T-helper 1 cell treated with Interleukin-12 subunit alpha and Interleukin-12 subunit beta and Interleukin-4 antibody, amounts not matched to agents 30 μg/mL and 1 μg/mL, for 36 hours (primary cell): Measurements from ENCODE around the gene CASK.

Experiments used
- H3K27ac Mint-ChIP-seq: one replicate; pipeline ENCODE4 v1.8.0; 2021; ENCODE audit warnings: mild to moderate bottlenecking, mixed read lengths
- H3K27me3 Mint-ChIP-seq: one replicate; pipeline ENCODE4 v1.8.0; 2021; ENCODE audit warnings: low read depth, mixed read lengths
- H3K36me3 Mint-ChIP-seq: one replicate; pipeline ENCODE4 v1.8.0; 2021; ENCODE audit warnings: low read depth, mixed read lengths
- H3K4me1 Mint-ChIP-seq: one replicate; pipeline ENCODE4 v1.8.0; 2021; ENCODE audit warnings: low read depth, mixed read lengths
- H3K4me3 Mint-ChIP-seq: one replicate; pipeline ENCODE4 v1.8.0; 2021; ENCODE audit warnings: mild to moderate bottlenecking, moderate library complexity, mixed read lengths
- H3K9me3 Mint-ChIP-seq: one replicate; pipeline ENCODE4 v1.8.0; 2021; ENCODE audit warnings: mixed read lengths

Gene CASK

DNA sequence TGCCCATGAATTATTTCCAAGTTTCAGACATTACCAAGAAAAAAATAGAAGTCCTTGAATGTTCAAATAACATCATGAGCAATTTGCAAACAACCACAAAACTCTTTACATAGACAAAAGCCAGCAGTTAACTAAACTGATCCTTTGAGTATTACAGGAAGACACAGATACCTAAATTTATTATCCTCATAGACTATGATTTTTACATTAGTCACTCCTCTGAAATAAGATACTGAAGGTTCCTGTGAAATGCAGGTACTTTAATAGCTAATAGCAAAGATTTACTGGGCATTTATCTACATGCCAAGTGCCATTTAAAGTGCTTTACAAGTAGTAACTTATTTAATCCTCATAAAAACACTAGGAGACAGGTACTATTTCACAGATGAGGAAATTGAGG is 161.7 kb downstream of the CASK start:
- Mint-ChIP-seq H3K9me3 (no peaks in the 10 kb centered on the region), H3K4me3 (no peak overlapping the region), H3K27me3 (no peaks in the 10 kb centered on the region), H3K4me1 (peaks cover 10% of the 10 kb centered on the region), H3K27ac (no peak overlapping the region), H3K36me3 (no peaks in the 10 kb centered on the region)

DNA sequence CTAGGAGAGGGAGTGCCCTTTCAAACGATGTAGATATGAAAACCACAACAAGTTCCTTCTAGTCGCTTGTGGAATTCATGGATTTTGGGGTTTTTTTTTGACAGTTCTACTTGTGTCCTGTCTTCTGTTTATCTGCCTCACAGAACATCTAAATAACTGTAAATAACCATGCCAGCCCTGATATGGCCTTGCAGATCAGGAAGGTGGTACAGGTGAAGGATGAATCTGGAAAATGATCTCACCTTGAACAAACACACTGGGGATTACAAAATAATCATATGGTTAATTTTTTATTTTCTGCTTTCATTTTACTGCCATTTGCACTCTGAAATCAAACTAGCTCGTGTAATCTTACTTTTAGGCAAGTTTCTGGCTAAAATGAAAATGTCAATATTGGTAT is 162.2 kb downstream of the CASK start:
- no peaks in the 10 kb centered on the region for H3K27me3 Mint-ChIP-seq
- H3K9me3 Mint-ChIP-seq: no peaks in the 10 kb centered on the region
- no peak overlapping the region for H3K4me3 Mint-ChIP-seq
- no peaks in the 10 kb centered on the region for H3K36me3 Mint-ChIP-seq
- H3K27ac Mint-ChIP-seq: peak overlapping the region; percentile 76
- peaks cover 10% of the 10 kb centered on the region for H3K4me1 Mint-ChIP-seq

DNA sequence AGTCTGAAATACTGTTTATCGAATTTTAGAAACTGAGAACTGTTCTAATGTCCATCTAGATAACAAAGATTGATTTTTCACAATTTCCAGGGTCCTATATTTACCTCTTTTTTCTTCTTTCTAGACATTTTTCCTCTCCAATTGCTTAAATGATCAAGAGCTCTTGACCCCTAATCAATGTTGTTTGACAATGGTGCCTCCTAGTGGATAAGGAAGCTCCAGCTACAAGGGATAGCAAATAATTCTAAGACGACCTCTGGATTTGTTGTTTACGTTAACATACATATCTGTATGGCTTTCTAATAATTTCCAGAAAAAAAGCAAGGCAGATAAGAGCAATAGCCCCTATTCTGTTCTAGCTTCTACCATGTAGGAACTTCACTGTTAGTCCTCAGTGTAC is 163.5 kb downstream of the CASK start:
- Mint-ChIP-seq H3K4me1 (peaks cover 10% of the 10 kb centered on the region), H3K27ac (no peak overlapping the region), H3K9me3 (no peaks in the 10 kb centered on the region), H3K4me3 (no peak overlapping the region), H3K36me3 (no peaks in the 10 kb centered on the region), H3K27me3 (no peaks in the 10 kb centered on the region)

DNA sequence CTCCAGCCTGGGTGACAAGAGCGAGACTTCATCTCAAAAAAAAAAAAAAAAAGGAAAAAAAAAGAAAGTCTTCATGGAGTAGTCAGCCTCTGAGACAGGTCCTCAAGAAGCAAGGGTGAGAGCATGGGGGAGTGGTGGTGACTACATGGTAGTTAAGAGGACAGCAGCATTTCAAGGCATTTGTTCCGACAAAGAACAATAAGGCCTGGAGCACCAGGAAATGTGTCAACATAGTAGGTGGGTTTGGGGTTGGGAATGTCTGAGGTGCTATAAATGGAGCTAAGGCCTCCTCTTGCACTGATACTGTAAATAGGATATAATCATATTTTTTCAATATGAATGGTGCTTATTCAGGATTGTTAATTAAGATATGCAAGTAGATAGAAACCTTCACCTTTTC is 165.0 kb downstream of the CASK start:
- H3K27me3 Mint-ChIP-seq: no peaks in the 10 kb centered on the region
- H3K36me3 Mint-ChIP-seq: no peaks in the 10 kb centered on the region
- no peaks in the 10 kb centered on the region for H3K9me3 Mint-ChIP-seq
- H3K4me3 Mint-ChIP-seq: no peak overlapping the region
- peaks cover 10% of the 10 kb centered on the region for H3K4me1 Mint-ChIP-seq
- H3K27ac Mint-ChIP-seq: no peak overlapping the region

DNA sequence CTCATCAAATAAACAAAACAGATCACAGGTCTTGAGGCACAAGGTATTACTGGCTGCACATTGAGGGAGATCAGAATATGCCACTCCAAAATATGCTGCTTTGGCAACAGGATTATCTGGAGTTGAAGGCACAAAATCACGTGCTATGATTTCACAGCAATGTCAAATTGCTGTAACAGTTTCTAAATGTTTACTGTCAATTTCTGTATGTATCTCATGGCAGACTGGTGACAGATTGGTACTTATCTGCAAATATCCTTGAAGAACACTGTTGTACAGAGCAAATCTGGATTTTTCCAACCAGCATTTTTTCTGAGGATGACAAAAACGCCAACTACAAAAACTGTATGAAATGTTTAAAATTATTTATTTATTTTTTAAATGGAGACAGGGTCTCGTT is 172.6 kb downstream of the CASK start:
- Mint-ChIP-seq H3K4me1 (no peaks in the 10 kb centered on the region), H3K9me3 (no peaks in the 10 kb centered on the region), H3K27ac (no peak overlapping the region), H3K36me3 (no peaks in the 10 kb centered on the region), H3K4me3 (no peak overlapping the region), H3K27me3 (no peaks in the 10 kb centered on the region)

DNA sequence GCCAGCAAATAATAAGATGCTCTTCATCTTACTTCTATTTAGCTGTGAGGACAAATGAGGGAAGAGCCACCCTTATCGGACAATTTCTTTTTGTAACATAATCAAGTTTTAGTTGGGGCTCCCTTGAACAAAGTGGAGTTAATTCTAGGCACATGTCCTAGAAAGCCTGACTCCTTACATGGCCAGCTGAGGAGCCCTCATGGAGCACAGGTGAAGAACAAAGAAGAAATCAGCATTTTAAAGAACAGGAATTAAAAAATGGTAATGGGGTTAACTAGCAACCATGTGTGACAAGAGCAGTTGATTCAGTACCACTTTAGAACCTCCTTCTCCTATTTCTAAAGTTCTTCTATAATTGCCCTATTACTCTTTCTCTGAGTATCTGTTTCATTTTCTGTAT is 183.5 kb downstream of the CASK start:
- H3K27me3 Mint-ChIP-seq: no peaks in the 10 kb centered on the region
- H3K9me3 Mint-ChIP-seq: no peaks in the 10 kb centered on the region
- H3K36me3 Mint-ChIP-seq: peaks cover 9% of the 10 kb centered on the region
- H3K27ac Mint-ChIP-seq: no peak overlapping the region
- no peak overlapping the region for H3K4me3 Mint-ChIP-seq
- H3K4me1 Mint-ChIP-seq: peaks cover 22% of the 10 kb centered on the region

DNA sequence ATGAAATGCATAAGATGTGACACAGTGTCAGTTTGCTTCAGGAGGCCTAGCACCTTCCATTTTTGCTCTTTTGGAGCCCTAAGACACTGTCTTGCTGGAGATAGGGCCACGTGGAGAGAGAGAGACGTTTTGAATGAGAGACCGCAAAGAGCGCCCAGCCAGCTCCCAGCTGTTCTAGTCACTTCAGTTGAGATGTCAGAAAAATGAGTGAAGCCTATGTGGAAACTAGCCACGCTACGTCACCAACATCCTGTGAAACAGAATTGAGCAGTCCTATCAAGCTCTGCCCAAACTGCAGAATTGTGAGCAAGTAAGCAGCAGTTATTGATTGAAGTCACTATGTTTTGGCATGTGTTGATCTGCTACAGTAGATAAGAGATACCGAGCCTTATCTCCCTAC is 186.3 kb downstream of the CASK start:
- peak overlapping the region; percentile 51 for H3K27ac Mint-ChIP-seq
- H3K4me1 Mint-ChIP-seq: peaks cover 32% of the 10 kb centered on the region
- peaks cover 8% of the 10 kb centered on the region for H3K36me3 Mint-ChIP-seq
- H3K4me3 Mint-ChIP-seq: no peak overlapping the region
- H3K27me3 Mint-ChIP-seq: no peaks in the 10 kb centered on the region
- H3K9me3 Mint-ChIP-seq: no peaks in the 10 kb centered on the region

DNA sequence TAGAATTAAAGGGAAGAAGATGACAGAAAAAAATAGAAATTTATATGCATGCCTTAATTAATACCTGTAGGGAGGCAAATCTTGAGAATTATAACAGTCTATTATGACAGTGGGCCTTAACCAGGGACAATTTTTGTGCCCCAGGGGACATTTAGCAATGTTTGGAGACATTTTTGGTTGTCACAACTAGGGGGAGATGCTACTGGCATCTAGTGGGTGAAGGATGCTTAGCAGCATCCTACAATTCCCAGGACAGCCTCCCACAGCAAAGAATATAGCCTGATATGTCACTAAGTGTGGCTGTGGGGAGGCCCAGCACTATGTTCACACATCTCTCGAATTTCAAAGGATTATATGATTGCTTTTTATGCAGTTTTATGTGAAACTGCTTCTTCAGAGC is 188.8 kb downstream of the CASK start:
- peak overlapping the region; percentile 73 for H3K4me3 Mint-ChIP-seq
- H3K4me1 Mint-ChIP-seq: peaks cover 32% of the 10 kb centered on the region
- no peaks in the 10 kb centered on the region for H3K27me3 Mint-ChIP-seq
- peak overlapping the region; percentile 60 for H3K27ac Mint-ChIP-seq
- no peaks in the 10 kb centered on the region for H3K9me3 Mint-ChIP-seq
- peaks cover 12% of the 10 kb centered on the region for H3K36me3 Mint-ChIP-seq

DNA sequence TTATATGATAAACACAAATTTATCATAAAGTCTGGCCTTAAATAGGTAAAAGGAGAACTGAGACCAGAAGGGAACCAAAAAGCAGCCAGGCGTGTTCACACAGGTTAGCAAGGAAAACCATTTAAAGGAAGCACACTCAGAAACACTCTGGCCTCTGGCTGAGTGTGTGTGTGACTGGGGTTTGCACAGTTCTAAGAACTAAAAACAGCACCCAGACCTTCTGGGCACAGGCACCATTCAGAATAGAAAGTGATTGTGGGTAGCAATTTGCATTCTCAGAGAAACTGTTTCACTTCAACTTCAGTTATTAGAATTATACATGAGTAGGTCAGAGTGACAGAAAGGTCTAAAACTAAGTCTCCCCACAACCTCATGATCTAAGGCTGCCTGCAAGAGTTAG is 189.4 kb downstream of the CASK start:
- Mint-ChIP-seq H3K9me3 (no peaks in the 10 kb centered on the region), H3K27ac (peak overlapping the region; percentile 60), H3K36me3 (peaks cover 12% of the 10 kb centered on the region), H3K27me3 (no peaks in the 10 kb centered on the region), H3K4me1 (peaks cover 32% of the 10 kb centered on the region), H3K4me3 (peak overlapping the region; percentile 73)

DNA sequence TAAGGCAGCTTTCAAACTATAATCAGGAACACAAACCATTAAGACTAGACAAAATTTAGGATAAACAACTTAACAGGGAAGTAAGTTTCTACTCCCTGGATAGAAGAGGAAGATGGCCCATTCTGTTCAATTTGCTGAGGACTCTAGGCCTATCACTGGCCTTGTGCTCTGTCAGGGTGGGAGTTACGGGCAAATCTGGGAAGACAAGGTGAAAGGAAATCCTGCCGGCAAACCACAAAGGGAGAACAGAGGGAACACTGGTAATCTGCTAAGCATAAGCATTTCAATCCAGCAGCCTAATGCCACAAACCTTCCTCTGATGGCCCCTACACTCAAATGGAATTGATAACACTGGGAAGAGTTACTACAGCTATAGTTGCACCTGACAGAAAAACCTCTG is 191.1 kb downstream of the CASK start:
- H3K9me3 Mint-ChIP-seq: no peaks in the 10 kb centered on the region
- no peaks in the 10 kb centered on the region for H3K27me3 Mint-ChIP-seq
- H3K36me3 Mint-ChIP-seq: peaks cover 15% of the 10 kb centered on the region
- no peak overlapping the region for H3K27ac Mint-ChIP-seq
- H3K4me1 Mint-ChIP-seq: peaks cover 31% of the 10 kb centered on the region
- no peak overlapping the region for H3K4me3 Mint-ChIP-seq

DNA sequence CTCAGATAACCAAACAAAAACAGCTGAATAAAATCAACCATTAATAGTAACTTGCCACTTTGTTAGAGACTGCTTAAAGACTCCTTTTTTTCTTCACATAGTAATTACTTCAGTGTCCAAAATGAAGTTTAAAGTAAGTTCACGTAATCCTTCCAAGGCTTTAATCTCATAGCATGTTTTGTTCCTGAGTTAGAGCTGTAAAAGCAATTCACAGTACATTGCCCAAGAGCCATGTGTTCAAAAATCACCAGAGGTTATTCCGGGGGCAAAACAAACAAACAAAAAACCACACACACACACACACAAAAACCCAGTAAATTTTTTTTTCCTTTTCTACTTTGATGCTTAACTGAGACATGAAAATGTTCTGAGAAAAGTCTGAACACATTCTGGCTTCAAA is 193.3 kb downstream of the CASK start:
- Mint-ChIP-seq H3K9me3 (no peaks in the 10 kb centered on the region), H3K4me1 (peaks cover 19% of the 10 kb centered on the region), H3K27ac (no peak overlapping the region), H3K36me3 (peaks cover 15% of the 10 kb centered on the region), H3K4me3 (no peak overlapping the region), H3K27me3 (no peaks in the 10 kb centered on the region)

DNA sequence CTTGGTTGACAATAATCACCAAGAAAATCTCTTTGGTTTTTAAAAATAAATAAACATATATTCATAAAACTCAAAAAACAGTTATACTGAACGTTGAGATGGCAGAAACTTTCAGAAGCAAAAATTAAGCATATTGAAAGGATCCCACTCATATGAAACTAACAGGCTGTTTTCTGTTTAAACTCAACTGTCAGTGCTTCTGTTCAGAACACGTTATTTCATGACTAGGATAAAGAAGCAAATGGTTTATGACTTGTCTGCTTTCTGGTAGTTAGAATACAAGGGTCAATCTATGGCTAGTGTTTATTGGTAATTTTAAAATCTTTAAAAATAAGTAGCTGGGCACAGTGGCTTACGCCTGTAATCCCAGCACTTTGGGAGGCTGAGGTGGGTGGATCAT is 195.2 kb downstream of the CASK start:
- no peak overlapping the region for H3K27ac Mint-ChIP-seq
- H3K4me1 Mint-ChIP-seq: peaks cover 10% of the 10 kb centered on the region
- H3K36me3 Mint-ChIP-seq: peaks cover 15% of the 10 kb centered on the region
- H3K27me3 Mint-ChIP-seq: no peaks in the 10 kb centered on the region
- H3K9me3 Mint-ChIP-seq: no peaks in the 10 kb centered on the region
- H3K4me3 Mint-ChIP-seq: no peak overlapping the region

DNA sequence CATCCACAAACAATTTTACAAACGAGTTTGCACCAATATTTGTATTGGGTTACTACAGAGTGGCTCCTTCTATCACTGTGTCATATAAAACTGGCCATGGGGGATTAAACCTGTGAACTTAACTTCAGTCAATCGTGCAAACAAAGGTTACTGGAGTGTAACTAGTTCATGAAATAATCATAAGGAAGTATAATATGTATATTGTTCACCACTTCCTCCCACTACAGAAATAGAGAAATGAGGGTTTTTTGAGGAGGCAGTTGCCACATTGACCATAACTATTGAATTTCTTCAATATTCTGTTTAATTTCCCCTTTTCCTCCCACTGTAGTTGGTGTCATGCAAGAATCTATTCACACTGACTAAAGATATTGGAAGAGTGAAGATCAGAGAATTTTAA is 199.5 kb downstream of the CASK start, which contains the start of gene GPR82:
TSS of gene GPR82 (plus strand) at position 356 of the 400 bp plus-strand sequence. CDS start 2,846 bp downstream, outside the sequence.
- peaks cover 15% of the 10 kb centered on the region for H3K9me3 Mint-ChIP-seq
- peaks cover 29% of the 10 kb centered on the region for H3K36me3 Mint-ChIP-seq
- no peak within 1 kb of the TSS for H3K4me3 Mint-ChIP-seq
- H3K27me3 Mint-ChIP-seq: no peaks in the 10 kb centered on the region
- H3K4me1 Mint-ChIP-seq: peaks cover 20% of the 10 kb centered on the region
- H3K27ac Mint-ChIP-seq: no peak within 1 kb of the TSS

DNA sequence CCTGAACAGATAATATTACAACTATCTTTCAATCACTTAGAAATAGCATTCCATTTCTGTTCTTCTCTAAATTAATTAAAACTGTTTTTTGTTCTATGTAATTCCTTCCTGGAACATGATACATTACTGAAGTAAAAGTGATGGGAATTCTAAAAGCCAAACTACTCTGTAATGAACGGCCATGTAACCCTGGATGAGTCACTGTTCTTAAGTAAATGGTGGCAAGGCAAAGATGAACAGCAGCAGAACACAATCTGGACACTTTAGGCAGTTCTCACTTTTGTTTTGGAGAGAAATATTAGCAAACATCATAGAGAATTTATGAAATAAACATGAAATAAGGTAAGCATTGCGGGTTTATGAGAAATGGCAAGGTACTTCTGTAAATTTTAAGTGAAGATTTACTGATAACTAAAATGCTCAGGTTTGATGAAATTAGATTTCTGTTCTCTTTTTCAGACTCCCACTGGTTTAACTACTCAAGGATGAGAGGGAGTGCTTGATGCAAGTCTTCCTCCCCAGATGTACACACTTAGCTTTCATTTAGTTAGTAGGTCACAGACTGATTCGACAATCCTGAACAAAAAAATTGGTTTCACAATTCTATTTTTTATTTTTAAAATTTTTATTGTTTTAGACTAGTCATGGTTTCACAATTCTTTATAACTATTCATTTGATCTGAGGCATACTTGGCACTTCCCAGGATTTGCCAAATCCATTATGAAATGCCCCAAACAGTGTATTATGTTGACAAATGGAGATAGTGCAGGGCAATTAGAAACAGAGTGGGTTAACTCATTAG is 200.3 kb downstream of the CASK start:
- Mint-ChIP-seq H3K36me3 (peaks cover 32% of the 10 kb centered on the region), H3K27me3 (no peaks in the 10 kb centered on the region), H3K27ac (no peak overlapping the region), H3K4me3 (no peak overlapping the region), H3K9me3 (peaks cover 15% of the 10 kb centered on the region), H3K4me1 (peaks cover 20% of the 10 kb centered on the region)

DNA sequence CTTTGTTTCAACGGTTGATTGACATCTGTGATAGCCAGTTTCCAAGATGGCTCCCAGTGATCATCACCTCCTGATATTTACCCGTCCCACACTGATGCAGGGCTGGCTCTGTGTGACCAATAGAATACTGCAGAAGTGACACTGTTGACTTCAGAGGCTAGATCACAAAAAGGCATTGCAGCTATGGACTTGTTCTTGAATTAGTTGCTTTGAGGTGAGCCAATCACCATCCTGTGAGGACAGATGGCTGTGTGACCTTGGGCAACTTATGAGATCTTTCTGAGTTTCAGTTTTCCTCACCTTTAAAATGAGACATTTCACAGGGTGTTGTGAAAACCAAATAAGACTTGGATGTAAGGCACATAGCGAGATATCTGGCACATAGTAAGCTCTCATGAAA is 201.1 kb downstream of the CASK start:
- peaks cover 19% of the 10 kb centered on the region for H3K9me3 Mint-ChIP-seq
- H3K27me3 Mint-ChIP-seq: no peaks in the 10 kb centered on the region
- H3K4me3 Mint-ChIP-seq: no peak overlapping the region
- peak overlapping the region; percentile 21 for H3K27ac Mint-ChIP-seq
- peaks cover 20% of the 10 kb centered on the region for H3K4me1 Mint-ChIP-seq
- H3K36me3 Mint-ChIP-seq: peaks cover 30% of the 10 kb centered on the region
